Esophagus muscularis mucosa (tissue), 4 donors: ENCODE results near the gene ASB13.

Experiments
- CTCF ChIP-seq, 3 experiments: fragments of 200-600 bp in 2 of 3; fragments of 450-650 bp in 1 of 3; sonication (generic) in 2 of 3; IDR thresholded peaks; one replicate each; pipeline ENCODE4 v1.5.1; 2017 to 2019; ENCODE audit warnings: antibody characterized with exemption in 3 of 3, mild to moderate bottlenecking in 2 of 3, moderate library complexity in 1 of 3
- EP300 ChIP-seq: sonication (generic); formaldehyde crosslinking; IDR thresholded peaks from one replicate; pipeline ENCODE4 v1.6.1; 2017; ENCODE audit warnings: antibody characterized with exemption
- POLR2A ChIP-seq: fragments of 450-650 bp; IDR thresholded peaks from one replicate; pipeline ENCODE4 v1.6.1; 2017; ENCODE audit warnings: antibody characterized with exemption, moderate library complexity, mild to moderate bottlenecking, low read depth

DNA sequence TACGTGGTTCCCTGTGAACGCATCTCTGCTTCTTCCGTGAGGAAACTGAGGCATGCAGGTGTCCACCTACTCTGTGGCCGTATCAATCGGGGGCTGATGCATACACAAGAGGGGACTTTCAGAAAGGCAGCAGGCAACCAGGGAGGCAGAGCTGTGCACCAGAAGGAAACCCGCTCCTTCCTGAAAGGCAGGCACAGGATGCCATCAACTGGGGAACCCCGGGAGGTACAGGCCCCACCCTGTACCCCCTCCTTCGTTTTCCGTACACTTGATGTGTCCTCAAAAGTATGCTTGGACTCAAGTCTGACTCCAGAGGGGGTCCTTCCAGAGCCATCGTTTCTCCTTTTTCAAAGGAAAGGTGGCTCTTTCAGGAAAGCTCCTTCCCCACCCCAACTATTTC is 59.5 kb downstream of the ASB13 start:
- TF ChIP-seq CTCF (IDR thresholded peaks at IDR 0.05) (no peak), EP300 (no peak), POLR2A (no peak)
